Prostate gland (tissue), 2 donors: Measurements from ENCODE around the gene COL24A1. TPM values are rescaled to one million over a fixed set of nuclear protein-coding genes. Genes with fewer than 3 reads are reported as not detected.

Experiments used
- DNase-seq: peaks from one replicate; pipeline ENCODE4 v3.0.0-alpha.2; 2019; ENCODE audit warnings: low spot score
- H3K27ac ChIP-seq, 2 donors: fragments of 200-600 bp; sonication (generic); 2 replicates each; pipeline ENCODE4 v1.5.1; 2017 to 2019
- H3K27me3 ChIP-seq: fragments of 200-600 bp; sonication (generic); replicated peaks from 2 replicates; pipeline ENCODE4 v1.5.1; 2019; ENCODE audit not compliant: insufficient read depth
- H3K36me3 ChIP-seq, 2 donors: fragments of 200-600 bp; sonication (generic); 1 replicate in 1 of 2; 2 replicates in 1 of 2; pipeline versions ENCODE4 v1.5.1 to v1.8.1; 2017 to 2019
- H3K4me1 ChIP-seq: fragments of 200-600 bp; sonication (generic); replicated peaks from 2 replicates; pipeline ENCODE4 v1.5.1; 2019
- H3K4me3 ChIP-seq, 2 donors: fragments of 200-600 bp; sonication (generic); 2 replicates each; pipeline ENCODE4 v1.5.1; 2017 to 2019
- H3K9me3 ChIP-seq: fragments of 200-600 bp; sonication (generic); 2 replicates; pipeline ENCODE4 v1.5.1; 2017
- CTCF ChIP-seq, 4 experiments: fragments of 200-600 bp in 2 of 4; fragments of 450-650 bp in 2 of 4; sonication (generic) in 2 of 4; IDR thresholded peaks; 1 replicate in 3 of 4; 2 replicates in 1 of 4; pipeline ENCODE4 v1.5.1; 2016 to 2019; ENCODE audit warnings: antibody characterized with exemption in 4 of 4, mild to moderate bottlenecking in 2 of 4, moderate library complexity in 2 of 4
- POLR2A ChIP-seq: fragments of 450-650 bp; IDR thresholded peaks from one replicate; pipeline ENCODE4 v1.6.1; 2016; ENCODE audit warnings: antibody characterized with exemption, mild to moderate bottlenecking
- POLR2AphosphoS5 ChIP-seq: sonication (generic); formaldehyde crosslinking; IDR thresholded peaks from one replicate; pipeline ENCODE4 v1.6.1; 2017; ENCODE audit warnings: antibody characterized with exemption
- WGBS: methylation state at CpG from one replicate; pipeline ENCODE4 v1.1.5; 2018; 5-methylcytosine and 5-hydroxymethylcytosine counted together
- intact Hi-C: fragments of 100-400 bp; cut with DNase I; formaldehyde crosslinking; loops from one replicate; pipeline ENCODE4 v1.14.2; 2022
- total RNA-seq, 2 donors: library from RNA; depleted of rRNA; stranded (reverse); fragments of >200 nt; gene quantifications; one replicate each; pipeline ENCODE4 v1.1.0, GENCODE V29; 2016

The COL24A1 gene
- total RNA-seq, 2 donors from 2014 or later = 0.28 to 0.32 TPM

GRCh38 chr1:85700422-85700821, 456.1 kb downstream of the COL24A1 start:
- intact Hi-C loops = no loop called here
- Histone ChIP-seq H3K4me3 (no peak overlapping the region), H3K4me1 (no peaks in the 10 kb centered on the region), H3K9me3 (no peaks in the 10 kb centered on the region), H3K27me3 (no peaks in the 10 kb centered on the region), H3K36me3 (no peaks in the 10 kb centered on the region), H3K27ac (no peak overlapping the region)
- WGBS = 90% methylated on average over 4 of the region's 4 CpGs
- DNase-seq = no peak
- no peak for TF ChIP-seq POLR2AphosphoS5
- no peak for TF ChIP-seq POLR2A
- no peak for TF ChIP-seq CTCF (IDR thresholded peaks at IDR 0.05)

GRCh38 chr1:85697895-85698294, 458.7 kb downstream of the COL24A1 start:
- intact Hi-C loops = no loop called here

GRCh38 chr1:85692730-85693314, 463.8 kb downstream of the COL24A1 start:
- 47% methylated on average over 1 of the region's 1 CpG for WGBS
- Histone ChIP-seq H3K27me3 (no peaks in the 10 kb centered on the region), H3K27ac (no peak overlapping the region), H3K4me3 (no peak overlapping the region), H3K9me3 (no peaks in the 10 kb centered on the region), H3K36me3 (no peaks in the 10 kb centered on the region), H3K4me1 (no peaks in the 10 kb centered on the region)
- DNase-seq = no peak
- intact Hi-C loops = loop anchor here (1.0 to 5.0 kb wide), 2 partner anchors 116 to 385 kb away; no protein-coding TSS in a partner anchor
- TF ChIP-seq CTCF (IDR thresholded peaks at IDR 0.05) = peak in 3 of 4 experiments; percentile 34 to 63 (median 52)
- no peak for TF ChIP-seq POLR2A

More at GRCh38 chr1:85697895-85698294, 458.7 kb downstream of the COL24A1 start:
- Histone ChIP-seq H3K9me3 (no peaks in the 10 kb centered on the region), H3K4me1 (no peaks in the 10 kb centered on the region), H3K27me3 (no peaks in the 10 kb centered on the region), H3K36me3 (no peaks in the 10 kb centered on the region), H3K4me3 (no peak overlapping the region), H3K27ac (no peak overlapping the region)
- no peak for TF ChIP-seq CTCF (IDR thresholded peaks at IDR 0.05)
- no peak for TF ChIP-seq POLR2AphosphoS5
- TF ChIP-seq POLR2A = no peak
- DNase-seq = no peak

- Histone ChIP-seq H3K4me1 (no peaks in the 10 kb centered on the region), H3K27me3 (no peaks in the 10 kb centered on the region), H3K27ac (no peak overlapping the region), H3K9me3 (no peaks in the 10 kb centered on the region), H3K4me3 (no peak overlapping the region), H3K36me3 (no peaks in the 10 kb centered on the region)
- TF ChIP-seq CTCF (IDR thresholded peaks at IDR 0.05) (no peak), POLR2A (no peak), POLR2AphosphoS5 (no peak)
- intact Hi-C loops = loop anchor here (5.0 kb wide), 1 partner anchor 113 kb away; no protein-coding TSS in a partner anchor
- 58% methylated on average over 4 of the region's 4 CpGs for WGBS
- no peak for DNase-seq
These were observed 466.7 kb downstream of the COL24A1 start for GRCh38 chr1:85689775-85690404.
